ENCODE data around the gene TSC1. TPM values are rescaled to one million over a fixed set of nuclear protein-coding genes. Genes with fewer than 3 reads are reported as not detected.

Gene TSC1
- total and polyA plus RNA-seq, 10 of the 15 experiments (the other 5 are each of a cell fraction or from before 2014, with no cell fraction given), result 4.0 to 48.0 (median 14.9) TPM

GRCh38 chr9:132846918-132847515 is 97.4 kb downstream of the TSC1 start:
- intact Hi-C loops (cut with micrococcal nuclease; ENCODE audit: unreplicated experiment) (no loop called here), in situ Hi-C loops (cut with MboI) (no loop called here)
- H3K4me3 ChIP-seq, result no peak overlapping the region
- TF ChIP-seq CREM (IDR thresholded peaks at IDR 0.05; ENCODE audit: low read depth), result no peak
- TF ChIP-seq ZNF592 (IDR thresholded peaks at IDR 0.05), result no peak
- no peak for TF ChIP-seq MEF2A (IDR thresholded peaks at IDR 0.05; ENCODE audit: insufficient read depth, low read depth, low read length)
- no peak for TF ChIP-seq ESRRA (IDR thresholded peaks at IDR 0.05; ENCODE audit: low read length)
- no peak for TF ChIP-seq HDAC2 (IDR thresholded peaks at IDR 0.05)
- TF ChIP-seq ELK1 (IDR thresholded peaks at IDR 0.05; ENCODE audit: low read depth, low read length), result no peak
- no peak for TF ChIP-seq TCF7 (IDR thresholded peaks at IDR 0.05; ENCODE audit: borderline replicate concordance)
- no peak for TF ChIP-seq ZZZ3 (IDR thresholded peaks at IDR 0.05; ENCODE audit: control insufficient read depth, insufficient read length, low read depth)
- no peak for TF ChIP-seq FOXM1 (IDR thresholded peaks at IDR 0.05; ENCODE audit: low read depth, low read length)
- no peak for TF ChIP-seq STAT1 (conservative IDR thresholded peaks at IDR 0.05)
- no peak for TF ChIP-seq NFYA (IDR thresholded peaks at IDR 0.05; ENCODE audit: borderline replicate concordance, low read depth, low read length)
- no peak for TF ChIP-seq SRF (IDR thresholded peaks at IDR 0.05; ENCODE audit: low read depth in 2 of 2, low read length in 2 of 2)
- no peaks in the 10 kb centered on the region for H3K9me3 ChIP-seq (replicated peaks; ENCODE audit: control insufficient read depth, insufficient read depth, low read length)
- CTCF ChIA-PET, result interaction anchor here (0.6 to 3.5 kb wide), 2 partner anchors 55 to 184 kb away, joined by 3 to 16 read pairs; partner anchors contain the start of gene GTF3C5
- no peaks in the 10 kb centered on the region for H3K36me3 ChIP-seq (ENCODE audit: control insufficient read depth in 2 of 2, insufficient read depth in 2 of 2, low read length in 1 of 2)
- POLR2A ChIA-PET, result no interaction called here
- DNase-seq (ENCODE audit: low read depth, low spot score) (no peak), ATAC-seq (no peak), FAIRE-seq (no peak)
- SMC1A ChIA-PET (ENCODE audit: uncharacterized antibody, unreplicated experiment), result interaction anchor here (1.4 kb wide), 1 partner anchor 54 kb away, joined by 3 read pairs; no protein-coding TSS in a partner anchor
- 76% methylated on average over 15 of the region's 15 CpGs for WGBS (ENCODE audit: insufficient coverage, insufficient replicate concordance, low lambda C conversion rate, missing lambda C conversion rate)
- no peaks in the 10 kb centered on the region for H3K4me1 ChIP-seq (ENCODE audit: control insufficient read depth, insufficient read depth, low read length)
- RAD21 ChIA-PET (ENCODE audit: unreplicated experiment), result no interaction called here
- H3K79me2 ChIP-seq (ENCODE audit: control insufficient read depth, insufficient read depth, low read length), result no peaks in the 10 kb centered on the region
- H4K20me1 ChIP-seq (ENCODE audit: control insufficient read depth, insufficient read depth), result no peaks in the 10 kb centered on the region
- H2AFZ ChIP-seq (ENCODE audit: control insufficient read depth, low read depth, low read length), result no peak overlapping the region
- no TSS peak for BruUV-seq (replicated peaks)
- H3K27ac ChIP-seq (ENCODE audit: control insufficient read depth, insufficient read depth), result no peak overlapping the region
- no peak overlapping the region for H3K4me2 ChIP-seq (ENCODE audit: control insufficient read depth, insufficient read depth)
- H3K9ac ChIP-seq (ENCODE audit: control insufficient read depth, insufficient read depth, low read length), result no peak overlapping the region
- no peaks in the 10 kb centered on the region for H3K27me3 ChIP-seq (replicated peaks in 1 of 2; ENCODE audit: control insufficient read depth in 2 of 2, insufficient read depth in 2 of 2, low read length in 1 of 2)
